SU-DHL-6 (cell line): ENCODE results near the gene CTU1.

Experiments
- H2AFZ ChIP-seq: fragments of 200-600 bp; sonication (generic); 2 replicates; pipeline ENCODE4 v1.6.1; 2014; ENCODE audit warnings: low read depth, mild to moderate bottlenecking, moderate library complexity, mixed read lengths, antibody characterized with exemption, low read length; ENCODE audit not compliant: severe bottlenecking
- H3F3A ChIP-seq: fragments of 200-600 bp; shearing (Covaris generic); 2 replicates; pipeline ENCODE4 v1.6.0; 2016; ENCODE audit warnings: antibody characterized with exemption, mild to moderate bottlenecking; ENCODE audit not compliant: insufficient read depth
- H3K27ac ChIP-seq: fragments of 200-600 bp; sonication (generic); 2 replicates; pipeline ENCODE4 v1.5.1; 2016; ENCODE audit warnings: low read depth, mild to moderate bottlenecking, low read length, moderate library complexity, mixed read lengths
- H3K27me3 ChIP-seq: fragments of 200-600 bp; sonication (generic), shearing (Covaris generic); 2 replicates; pipeline ENCODE4 v1.6.0; 2014; ENCODE audit warnings: mild to moderate bottlenecking, low read length
- H3K36me3 ChIP-seq: fragments of 200-600 bp; sonication (generic); 2 replicates; pipeline ENCODE4 v1.6.1; 2014; ENCODE audit warnings: mild to moderate bottlenecking, low read length, mixed read lengths
- H3K4me2 ChIP-seq: fragments of 300-600, 200-600 bp; shearing (Covaris generic), sonication (generic); 2 replicates; pipeline ENCODE4 v1.6.0; 2014; ENCODE audit warnings: low read length, low read depth, mild to moderate bottlenecking; ENCODE audit not compliant: poor library complexity, severe bottlenecking
- H3K4me3 ChIP-seq: fragments of 200-600 bp; sonication (generic); 2 replicates; pipeline ENCODE4 v1.5.1; 2014; ENCODE audit warnings: antibody characterized with exemption, low read length, mild to moderate bottlenecking, mixed read lengths; ENCODE audit not compliant: insufficient read depth, poor library complexity, severe bottlenecking
- H3K79me2 ChIP-seq: fragments of 200-600 bp; sonication (generic); 2 replicates; pipeline ENCODE4 v1.6.1; 2014; ENCODE audit warnings: mild to moderate bottlenecking, low read length, moderate library complexity; ENCODE audit not compliant: insufficient read depth
- H3K9ac ChIP-seq: fragments of 200-600 bp; sonication (generic); 2 replicates; pipeline ENCODE4 v1.7.0; 2014; ENCODE audit warnings: mild to moderate bottlenecking, low read length
- H3K9me2 ChIP-seq: fragments of 200-600 bp; sonication (generic); replicated peaks from 2 replicates; pipeline ENCODE4 v1.6.1; 2014; ENCODE audit warnings: low read length; ENCODE audit not compliant: insufficient read depth
- H3K9me3 ChIP-seq: fragments of 200-600 bp; sonication (generic); 2 replicates; pipeline ENCODE4 v1.6.1; 2014; ENCODE audit warnings: low read length, mixed read lengths; ENCODE audit not compliant: insufficient read depth
- H4K20me1 ChIP-seq: fragments of 200-600 bp; sonication (generic); 2 replicates; pipeline ENCODE4 v1.6.1; 2014; ENCODE audit warnings: low read depth, mild to moderate bottlenecking, antibody characterized with exemption, low read length, moderate library complexity, mixed read lengths
- EZH2phosphoT487 ChIP-seq: fragments of 200-600 bp; sonication (generic), shearing (Covaris generic); conservative IDR thresholded peaks from 2 replicates; pipeline ENCODE4 v1.6.1; 2018; ENCODE audit warnings: mild to moderate bottlenecking, antibody characterized with exemption, low read length, moderate library complexity, mixed read lengths
- TF ChIP-seq, protein P1 (sequence below): fragments of 200-600 bp; sonication (generic); IDR thresholded peaks from one replicate; pipeline ENCODE4 v1.5.1; 2017; ENCODE audit warnings: antibody characterized with exemption, mild to moderate bottlenecking, low read length, moderate library complexity; ENCODE audit not compliant: insufficient read depth, poor library complexity, severe bottlenecking

CTU1 gene

DNA sequence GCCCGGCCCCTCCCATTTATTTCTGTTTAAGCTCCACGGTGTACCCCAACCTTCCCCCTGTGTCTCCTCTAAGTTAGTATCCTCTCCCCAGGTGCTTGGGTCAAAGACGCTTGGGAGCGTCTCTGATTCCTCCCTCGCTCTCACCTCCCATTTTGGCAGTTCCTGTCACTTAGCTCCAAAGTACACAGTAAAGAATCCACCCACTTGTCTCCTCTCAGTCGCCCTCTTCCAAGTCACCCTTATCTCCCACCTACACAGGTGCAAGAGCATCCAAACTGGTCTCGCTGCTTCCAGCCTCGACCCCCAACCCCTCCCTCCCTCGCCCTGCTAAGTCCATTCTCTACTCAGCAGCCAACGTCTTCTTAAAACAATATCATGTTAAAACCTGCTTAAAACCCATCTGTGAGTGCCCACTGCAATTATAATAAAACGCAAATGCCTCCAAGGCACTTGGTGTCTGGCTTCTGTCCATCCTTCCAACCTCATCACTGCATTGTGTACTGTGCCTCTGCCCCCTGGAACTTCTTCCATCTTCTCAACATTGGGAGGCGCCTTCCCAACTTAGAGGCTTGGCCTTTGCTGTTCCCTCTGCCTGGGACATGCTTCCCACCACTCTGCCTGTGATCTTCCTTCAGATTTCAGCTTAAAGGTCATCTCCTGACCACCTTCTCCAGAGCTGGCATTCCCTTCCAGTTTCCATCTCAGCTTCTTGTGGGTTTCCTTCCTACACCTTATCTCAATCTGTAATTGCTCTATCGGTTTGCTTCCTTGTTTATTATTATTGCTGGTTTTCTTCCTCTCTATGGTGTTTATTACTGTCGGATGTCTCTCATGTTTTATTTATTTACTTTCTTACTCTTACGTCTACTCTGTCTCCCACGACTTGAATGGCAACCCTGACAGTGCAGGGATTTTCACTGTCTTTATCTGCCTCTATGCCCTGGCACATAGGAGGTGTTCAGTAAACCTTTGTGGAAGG, 16.0 kb downstream of the CTU1 start:
- no peaks in the 10 kb centered on the region for H3K36me3 ChIP-seq
- H3K4me2 ChIP-seq, result no peak overlapping the region
- peaks cover 2% of the 10 kb centered on the region; the same call in 1 of the 2 replicates for H4K20me1 ChIP-seq
- no peaks in the 10 kb centered on the region for H3K79me2 ChIP-seq
- no peaks in the 10 kb centered on the region for H3F3A ChIP-seq
- TF ChIP-seq, protein P1, sequence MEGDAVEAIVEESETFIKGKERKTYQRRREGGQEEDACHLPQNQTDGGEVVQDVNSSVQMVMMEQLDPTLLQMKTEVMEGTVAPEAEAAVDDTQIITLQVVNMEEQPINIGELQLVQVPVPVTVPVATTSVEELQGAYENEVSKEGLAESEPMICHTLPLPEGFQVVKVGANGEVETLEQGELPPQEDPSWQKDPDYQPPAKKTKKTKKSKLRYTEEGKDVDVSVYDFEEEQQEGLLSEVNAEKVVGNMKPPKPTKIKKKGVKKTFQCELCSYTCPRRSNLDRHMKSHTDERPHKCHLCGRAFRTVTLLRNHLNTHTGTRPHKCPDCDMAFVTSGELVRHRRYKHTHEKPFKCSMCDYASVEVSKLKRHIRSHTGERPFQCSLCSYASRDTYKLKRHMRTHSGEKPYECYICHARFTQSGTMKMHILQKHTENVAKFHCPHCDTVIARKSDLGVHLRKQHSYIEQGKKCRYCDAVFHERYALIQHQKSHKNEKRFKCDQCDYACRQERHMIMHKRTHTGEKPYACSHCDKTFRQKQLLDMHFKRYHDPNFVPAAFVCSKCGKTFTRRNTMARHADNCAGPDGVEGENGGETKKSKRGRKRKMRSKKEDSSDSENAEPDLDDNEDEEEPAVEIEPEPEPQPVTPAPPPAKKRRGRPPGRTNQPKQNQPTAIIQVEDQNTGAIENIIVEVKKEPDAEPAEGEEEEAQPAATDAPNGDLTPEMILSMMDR, result no peak
- TF ChIP-seq EZH2phosphoT487, result no peak
- H3K27ac ChIP-seq, result no peak overlapping the region
- H3K9me2 ChIP-seq, result no peaks in the 10 kb centered on the region
- H3K9me3 ChIP-seq, result no peaks in the 10 kb centered on the region
- H3K9ac ChIP-seq, result no peak overlapping the region
- H3K4me3 ChIP-seq, result no peak overlapping the region
- H3K27me3 ChIP-seq, result no peaks in the 10 kb centered on the region
- H2AFZ ChIP-seq, result no peak overlapping the region

GRCh38 chr19:51091126-51091525, 17.1 kb downstream of the CTU1 start:
- TF ChIP-seq EZH2phosphoT487, result no peak
- TF ChIP-seq, protein P1, result no peak
- no peak overlapping the region for H3K4me3 ChIP-seq
- H3K27me3 ChIP-seq, result no peaks in the 10 kb centered on the region
- no peaks in the 10 kb centered on the region for H3K9me2 ChIP-seq
- no peak overlapping the region for H3K4me2 ChIP-seq
- H3K9ac ChIP-seq, result no peak overlapping the region
- no peaks in the 10 kb centered on the region for H3K79me2 ChIP-seq
- H3K27ac ChIP-seq, result no peak overlapping the region
- no peaks in the 10 kb centered on the region for H3K36me3 ChIP-seq
- peaks cover 2% of the 10 kb centered on the region; the same call in 1 of the 2 replicates for H4K20me1 ChIP-seq
- H2AFZ ChIP-seq, result no peak overlapping the region
- no peaks in the 10 kb centered on the region for H3K9me3 ChIP-seq
- H3F3A ChIP-seq, result no peaks in the 10 kb centered on the region

GRCh38 chr19:51090471-51090870, 17.7 kb downstream of the CTU1 start:
- Histone ChIP-seq H3K4me2 (no peak overlapping the region), H2AFZ (no peak overlapping the region), H3K36me3 (no peaks in the 10 kb centered on the region), H3K27me3 (no peaks in the 10 kb centered on the region), H3K9ac (no peak overlapping the region), H3K27ac (no peak overlapping the region), H3F3A (no peaks in the 10 kb centered on the region), H3K4me3 (no peak overlapping the region), H3K9me3 (no peaks in the 10 kb centered on the region), H3K9me2 (no peaks in the 10 kb centered on the region), H4K20me1 (peaks cover 2% of the 10 kb centered on the region; the same call in 1 of the 2 replicates), H3K79me2 (no peaks in the 10 kb centered on the region)
- TF ChIP-seq, protein P1, result no peak
- no peak for TF ChIP-seq EZH2phosphoT487
